GM19238 (cell line): ENCODE measurements around the gene PINK1.
A peak's percentile ranks its signal among the peaks of the same experiment; 100 is the strongest.
"Not testable (repeated sequence)": the region's sequence is repeated elsewhere in the genome, so short reads cannot be mapped to it uniquely, and the experiment has no call there.

Source experiments
- DNase-seq: peaks from one replicate; pipeline ENCODE4 v3.0.0; 2011; ENCODE audit warnings: low spot score; ENCODE audit not compliant: insufficient read length

Gene PINK1

GRCh38 chr1:20644416-20644815 is 11.2 kb downstream of the PINK1 start:
- no peak for DNase-seq

DNA sequence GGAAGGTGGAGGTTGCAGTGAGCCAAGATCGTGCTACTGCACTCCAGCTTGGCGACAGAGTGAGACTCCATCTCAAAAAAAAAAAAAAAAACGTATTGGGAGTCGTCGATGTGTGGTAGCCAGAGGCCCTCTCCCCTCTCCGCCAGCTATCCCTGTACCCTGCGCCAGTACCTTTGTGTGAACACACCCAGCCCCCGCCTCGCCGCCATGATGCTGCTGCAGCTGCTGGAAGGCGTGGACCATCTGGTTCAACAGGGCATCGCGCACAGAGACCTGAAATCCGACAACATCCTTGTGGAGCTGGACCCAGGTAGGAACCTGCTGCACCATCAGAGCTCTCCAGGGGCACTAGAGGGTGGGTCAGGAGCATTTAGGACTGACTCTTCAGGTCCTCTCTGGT is 12.2 kb downstream of the PINK1 start:
- no peak for DNase-seq

- no peak for DNase-seq
Measured at GRCh38 chr1:20648438-20648837, 15.2 kb downstream of the PINK1 start.

GRCh38 chr1:20648946-20649345 is 15.7 kb downstream of the PINK1 start:
- DNase-seq: no peak

DNA sequence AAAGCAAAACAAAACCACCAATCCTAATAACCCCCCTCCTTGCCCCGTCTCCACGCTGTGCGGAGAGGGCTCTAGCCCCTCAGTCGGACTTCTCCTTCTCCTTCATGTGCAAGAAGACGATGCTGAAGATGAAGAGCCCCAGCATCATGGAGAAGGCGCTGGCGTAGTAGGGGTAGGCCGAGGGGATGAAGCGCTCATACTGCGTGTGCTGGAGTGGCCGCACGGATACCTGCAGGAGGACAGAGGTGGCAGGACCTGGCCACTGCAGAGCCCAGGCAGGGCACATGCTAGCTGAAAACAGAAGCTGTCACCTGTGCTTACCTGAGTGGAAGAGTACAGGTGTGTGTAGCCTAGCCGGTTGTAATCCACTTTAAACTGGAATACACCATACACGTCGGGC is 19.0 kb downstream of the PINK1 start:
- DNase-seq: no peak

DNA sequence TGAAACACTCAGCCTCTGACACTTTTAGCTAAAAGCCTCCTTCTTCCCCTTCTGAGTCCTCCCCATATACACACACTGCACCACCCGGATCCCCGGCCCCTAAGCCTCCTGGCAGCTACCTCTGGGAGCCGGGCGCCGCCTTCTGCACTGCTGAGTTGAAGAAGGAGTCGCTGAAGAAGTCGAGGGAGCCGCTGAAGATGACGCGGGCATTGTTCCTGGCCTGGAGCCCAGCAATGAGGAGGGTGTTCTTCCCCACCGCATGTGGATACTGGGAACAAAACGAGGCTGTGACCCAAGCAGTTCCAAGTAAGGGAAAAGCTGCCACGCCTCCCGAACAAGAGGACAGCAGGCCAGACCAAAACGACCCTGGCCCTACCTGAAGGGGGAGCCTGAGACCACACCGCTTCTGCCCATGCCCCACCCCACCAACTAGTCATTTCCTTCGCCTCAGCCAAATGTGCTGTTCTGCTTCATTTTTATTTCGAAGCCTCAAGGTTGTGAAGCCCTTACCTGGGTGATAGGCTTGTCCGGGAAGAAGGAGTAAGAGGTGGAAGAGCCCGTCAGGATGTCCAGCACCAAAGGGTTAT is 20.9 kb downstream of the PINK1 start:
- DNase-seq: no peak

DNA sequence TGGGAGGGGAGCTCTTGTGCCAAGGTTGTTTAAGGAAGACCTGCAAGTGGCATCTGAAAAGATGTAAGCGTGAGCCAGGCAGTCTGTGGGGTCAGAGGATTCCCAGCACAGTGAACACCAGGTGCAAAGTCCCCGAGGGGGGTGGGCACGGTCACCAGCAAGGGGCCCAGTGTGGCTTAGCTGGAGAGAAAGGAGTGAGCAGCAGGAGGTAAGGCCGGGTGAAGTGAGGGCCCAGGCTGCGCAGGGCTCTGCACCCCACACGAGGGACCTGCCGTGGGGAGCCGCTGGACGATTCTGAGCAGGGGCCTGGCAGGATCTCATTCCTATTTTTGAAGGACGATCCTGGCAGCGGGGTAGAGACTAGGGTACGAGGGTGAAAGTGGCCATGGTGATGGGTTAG is 23.8 kb downstream of the PINK1 start:
- no peak for DNase-seq

DNA sequence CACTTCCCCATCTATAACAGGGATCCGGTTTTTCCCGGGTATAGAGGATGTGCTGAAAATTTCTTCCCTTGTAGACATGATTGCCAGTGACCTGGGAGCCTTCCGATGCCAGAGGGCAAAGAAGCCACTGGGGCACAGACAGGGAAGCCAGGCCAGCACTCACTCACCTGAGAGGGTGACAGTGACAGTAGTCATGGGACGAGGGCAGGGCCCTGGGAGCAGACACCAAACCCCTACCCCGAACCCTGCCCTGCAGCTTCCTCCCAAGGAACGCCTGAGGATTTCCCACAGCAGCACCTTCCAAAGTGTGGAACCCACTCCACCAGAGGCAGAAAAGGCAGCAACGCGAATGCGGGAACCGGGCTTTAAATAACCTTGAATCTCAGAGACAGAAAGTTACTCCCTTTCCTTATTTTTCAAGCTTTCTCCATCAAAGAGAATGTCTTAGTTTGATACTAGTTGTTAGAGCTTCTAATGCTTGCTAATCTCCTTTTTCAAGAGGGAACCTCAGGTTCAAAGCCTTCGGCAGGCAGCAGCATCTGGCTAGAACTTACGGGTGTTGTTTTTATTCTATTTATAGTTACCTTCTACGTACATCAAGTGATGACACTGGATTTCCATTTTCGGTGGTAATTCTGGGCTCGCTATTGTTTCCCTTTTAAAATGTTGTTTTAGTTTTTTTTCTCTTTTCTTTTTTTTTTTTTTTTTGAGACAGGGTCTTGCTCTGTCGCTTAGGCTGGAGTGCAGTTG is 25.1 kb downstream of the PINK1 start:
- no peak for DNase-seq

GRCh38 chr1:20660363-20660762 is 27.1 kb downstream of the PINK1 start:
- no peak for DNase-seq

DNA sequence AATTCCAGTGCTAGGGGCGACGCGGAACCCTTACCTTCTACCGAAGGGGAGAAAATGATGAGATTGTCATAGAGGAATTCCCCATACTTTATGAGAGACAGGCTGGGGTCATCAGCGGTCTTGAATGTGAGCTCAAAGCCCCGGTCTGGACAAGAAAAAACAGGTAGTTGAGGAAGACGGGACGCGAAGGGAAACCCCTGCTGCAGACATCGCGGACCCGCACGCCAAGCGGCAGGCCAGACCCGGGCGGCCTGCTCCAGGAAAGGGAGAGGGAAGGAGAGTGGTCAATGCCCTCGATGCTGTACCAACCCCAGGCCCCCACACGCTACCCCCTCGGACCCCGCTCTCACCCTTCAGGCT is 27.6 kb downstream of the PINK1 start:
- no peak for DNase-seq

GRCh38 chr1:20661207-20662109 is 28.2 kb downstream of the PINK1 start, which contains the start of gene DDOST:
DDOST (minus strand) TSS chr1:20661369; CDS start chr1:20661350, 19 bp downstream.
- peak; percentile 97 for DNase-seq

GRCh38 chr1:20662110-20662475 is 28.8 kb downstream of the PINK1 start:
- DNase-seq: no peak

GRCh38 chr1:20663365-20663764 is 30.1 kb downstream of the PINK1 start:
- DNase-seq: no peak

GRCh38 chr1:20663969-20664715 is 30.9 kb downstream of the PINK1 start:
- no peak for DNase-seq

GRCh38 chr1:20665726-20666125 is 32.5 kb downstream of the PINK1 start:
- DNase-seq: no peak

- no peak for DNase-seq
Measured at GRCh38 chr1:20666146-20666545, 32.9 kb downstream of the PINK1 start.

DNA sequence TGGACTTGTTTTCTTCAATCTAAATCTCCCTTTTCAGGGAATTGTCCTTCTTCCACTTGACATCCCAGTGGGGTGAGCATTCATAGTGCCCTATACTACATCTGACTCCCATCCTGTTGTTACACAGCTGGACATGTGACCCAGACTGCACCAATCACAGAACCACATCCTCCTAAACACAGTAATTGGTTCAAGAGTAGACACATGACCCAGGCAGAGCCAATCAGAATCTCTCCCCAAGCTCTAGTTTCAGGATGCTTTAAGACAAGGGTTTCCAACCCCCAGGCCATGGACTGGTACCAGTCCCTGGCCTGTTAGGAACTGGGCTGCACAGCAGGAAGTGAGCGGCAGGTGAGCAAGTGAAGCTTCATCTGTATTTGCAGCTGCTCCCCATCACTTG is 33.5 kb downstream of the PINK1 start:
- DNase-seq: no peak

DNA sequence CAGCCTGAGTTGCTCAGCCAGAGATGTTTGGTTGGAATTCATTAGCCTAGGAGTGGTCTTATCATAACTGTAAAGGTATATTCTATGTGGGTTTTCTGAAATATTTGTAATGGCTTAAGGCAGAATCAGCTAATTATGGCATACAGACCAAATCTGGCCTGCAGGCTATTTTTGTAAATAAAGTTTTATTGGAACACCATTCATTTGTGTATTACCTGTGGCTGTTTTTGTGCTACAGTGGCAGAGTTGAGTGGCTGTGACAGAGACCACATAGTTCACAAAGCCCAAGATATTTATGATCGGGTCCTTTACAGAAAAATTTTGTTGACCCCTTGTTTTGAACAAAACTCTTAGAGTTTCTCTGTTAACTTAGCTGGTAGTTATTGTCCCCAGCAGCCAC is 35.3 kb downstream of the PINK1 start:
- no peak for DNase-seq

- DNase-seq: no peak
Measured at GRCh38 chr1:20670936-20671335, 37.7 kb downstream of the PINK1 start.

DNA sequence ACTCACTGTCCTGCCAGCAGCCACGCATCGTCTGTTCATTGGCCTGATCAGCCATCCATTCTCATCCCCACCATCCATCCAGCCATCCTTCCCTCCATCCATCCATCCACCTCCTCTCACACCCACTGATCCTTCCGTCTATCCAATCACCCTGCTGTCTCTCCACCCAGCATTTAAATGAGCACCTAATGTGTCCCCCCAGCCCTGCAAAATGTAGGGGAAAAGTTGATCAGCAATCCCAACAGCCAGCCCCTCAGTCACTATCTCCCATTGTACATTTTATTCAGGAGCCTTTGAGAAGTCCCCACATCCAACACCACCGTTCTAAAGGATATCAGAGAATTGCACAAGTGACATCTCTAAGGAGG is 39.0 kb downstream of the PINK1 start:
- no peak for DNase-seq

DNA sequence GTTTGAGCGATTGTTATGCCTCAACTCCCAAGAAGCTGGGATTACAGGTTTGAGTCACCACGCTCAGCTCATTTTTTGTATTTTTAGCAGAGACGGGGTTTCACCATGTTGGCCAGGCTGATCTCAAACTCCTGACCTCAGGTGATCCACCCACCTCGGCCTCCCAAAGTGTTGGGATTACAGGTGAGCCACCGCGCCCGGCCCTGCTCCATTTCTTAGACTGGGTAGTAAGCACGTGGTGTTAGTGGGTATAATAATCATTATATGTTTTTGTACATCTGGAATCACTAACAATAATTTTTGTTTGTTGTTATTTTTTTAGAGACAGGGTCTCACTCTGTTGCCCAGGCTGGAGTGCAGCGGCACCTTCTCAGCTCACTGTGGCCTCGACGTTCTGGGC is 40.4 kb downstream of the PINK1 start:
- DNase-seq: not testable (repeated sequence)

DNA sequence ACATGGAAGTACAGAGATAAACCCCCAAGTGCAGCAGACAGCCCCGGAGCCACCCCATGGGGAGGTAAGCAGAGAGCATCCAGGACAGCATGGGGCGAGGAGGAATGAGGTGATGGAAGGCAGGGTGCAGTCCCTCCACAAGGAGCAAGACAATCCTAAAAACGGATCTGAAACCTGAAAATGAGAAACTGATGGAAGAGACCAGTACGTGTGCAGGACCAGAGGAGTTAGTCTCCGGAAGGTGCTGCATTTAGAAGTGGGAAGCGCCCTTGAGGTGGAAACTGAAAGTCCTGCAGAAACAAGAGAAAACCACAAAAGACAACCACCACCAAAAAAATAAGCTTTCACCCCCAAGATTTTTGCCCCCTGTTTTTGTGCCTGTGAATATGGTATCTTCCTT is 45.3 kb downstream of the PINK1 start:
- peak; percentile 41 for DNase-seq
